HG03571 (cell line): Measurements from ENCODE around the gene FGF2.
A peak's percentile ranks its signal among the peaks of the same experiment; 100 is the strongest.

Source experiments
- ATAC-seq: cut with Tn5 transposase; IDR thresholded peaks from one replicate; pipeline ENCODE4 v1.9.1; 2021; ENCODE audit not compliant: unreplicated experiment

FGF2 gene

GRCh38 chr4:122884499-122884898 lies 57.9 kb downstream of the FGF2 start:
- no peak for ATAC-seq

GRCh38 chr4:122889726-122890125 lies 63.1 kb downstream of the FGF2 start:
- ATAC-seq = no peak

GRCh38 chr4:122890147-122890795 lies 63.6 kb downstream of the FGF2 start:
- ATAC-seq = no peak

- no peak for ATAC-seq
Observed at GRCh38 chr4:122894827-122895226, 68.2 kb downstream of the FGF2 start.

- ATAC-seq = no peak
Observed at GRCh38 chr4:122895336-122895995, 68.8 kb downstream of the FGF2 start.

GRCh38 chr4:122896270-122896669 lies 69.6 kb downstream of the FGF2 start:
- ATAC-seq = no peak

- ATAC-seq = no peak
Observed at GRCh38 chr4:122898370-122899150, 71.9 kb downstream of the FGF2 start.

GRCh38 chr4:122899682-122900081 lies 73.1 kb downstream of the FGF2 start:
- ATAC-seq = no peak

- ATAC-seq = no peak
Observed at GRCh38 chr4:122900314-122900713, 73.7 kb downstream of the FGF2 start.

GRCh38 chr4:122901247-122902010 lies 74.8 kb downstream of the FGF2 start:
- no peak for ATAC-seq

GRCh38 chr4:122903766-122904288 lies 77.2 kb downstream of the FGF2 start:
- ATAC-seq = no peak

- ATAC-seq = no peak
Observed at GRCh38 chr4:122906859-122907305, 80.3 kb downstream of the FGF2 start.

GRCh38 chr4:122908223-122908622 lies 81.6 kb downstream of the FGF2 start:
- no peak for ATAC-seq

- no peak for ATAC-seq
Observed at GRCh38 chr4:122909683-122910082, 83.1 kb downstream of the FGF2 start.

- ATAC-seq = no peak
Observed at GRCh38 chr4:122911588-122911987, 85.0 kb downstream of the FGF2 start.

GRCh38 chr4:122912810-122913575 lies 86.4 kb downstream of the FGF2 start:
- no peak for ATAC-seq

- ATAC-seq = peak; percentile 88
Observed at GRCh38 chr4:122914292-122914904, 87.8 kb downstream of the FGF2 start.

- ATAC-seq = no peak
Observed at GRCh38 chr4:122914938-122915337, 88.3 kb downstream of the FGF2 start.

- ATAC-seq = no peak
Observed at GRCh38 chr4:122917731-122918130, 91.1 kb downstream of the FGF2 start.

- no peak for ATAC-seq
Observed at GRCh38 chr4:122920473-122920872, 93.8 kb downstream of the FGF2 start.
